ENCODE results near the gene ITPK1. TPM values are rescaled to one million over a fixed set of nuclear protein-coding genes. Genes with fewer than 3 reads are reported as not detected.

Gene ITPK1
- total RNA-seq, 1 experiment from 2014 or later = 18.8 TPM

GRCh38 chr14:92938890-92939671, 176.6 kb downstream of the ITPK1 start:
- no peak for DNase-seq (ENCODE audit: low spot score)

DNA sequence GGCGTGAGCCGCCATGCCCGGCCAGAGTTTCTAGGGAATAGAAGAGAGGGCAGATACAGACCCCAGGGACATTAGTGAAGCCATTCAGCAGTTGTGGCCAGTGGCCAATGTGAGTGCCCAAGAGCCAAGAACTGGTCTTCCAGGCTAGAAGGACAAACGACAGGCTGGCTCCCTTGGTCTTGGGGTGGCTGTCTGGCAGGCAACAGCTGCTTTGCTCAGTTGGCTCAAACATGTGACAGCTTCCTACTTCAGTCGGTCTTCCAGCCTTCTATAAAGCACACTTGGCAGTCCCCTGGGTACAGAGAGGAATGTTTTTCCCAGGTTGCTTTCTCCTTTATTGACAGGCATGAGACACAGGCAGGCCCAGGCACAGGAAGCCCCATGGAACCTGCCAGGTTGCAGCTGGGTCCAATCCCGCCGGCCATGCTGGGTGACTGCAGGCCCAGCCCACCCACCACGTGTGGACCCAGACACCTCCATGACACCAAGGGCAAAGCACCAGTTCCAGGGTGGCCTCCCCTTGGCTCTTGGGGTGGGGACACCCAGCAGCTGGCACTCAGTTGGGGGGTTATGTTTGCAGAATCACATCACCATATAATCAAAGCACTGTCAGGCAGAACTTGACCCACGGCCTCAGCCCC, 177.4 kb downstream of the ITPK1 start:
- no peak for DNase-seq (ENCODE audit: low spot score)

GRCh38 chr14:92937051-92937937, 178.4 kb downstream of the ITPK1 start:
- no peak for DNase-seq (ENCODE audit: low spot score)

- DNase-seq (ENCODE audit: low spot score) = no peak
These were observed 179.6 kb downstream of the ITPK1 start for GRCh38 chr14:92936085-92936484.

DNA sequence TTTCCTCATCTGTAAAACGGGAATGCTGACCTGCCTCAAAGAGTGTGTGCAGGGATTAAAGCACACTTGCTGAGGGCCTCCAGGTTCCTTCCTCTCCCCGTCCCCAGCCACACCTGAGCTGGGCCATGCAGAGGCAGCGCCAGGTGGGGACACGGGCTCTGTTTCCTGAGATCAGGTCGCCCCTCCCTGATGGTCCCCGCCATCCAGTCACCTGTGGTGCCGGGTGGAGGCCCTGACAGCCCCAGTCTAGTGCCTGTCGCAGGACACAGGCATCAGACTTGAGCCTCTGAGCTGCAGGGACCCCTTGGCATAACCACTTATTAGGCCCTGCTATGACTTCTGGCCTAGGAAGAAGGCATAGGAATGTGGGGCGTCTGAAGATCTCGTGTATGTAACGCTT, 180.3 kb downstream of the ITPK1 start:
- DNase-seq (ENCODE audit: low spot score) = no peak

- DNase-seq (ENCODE audit: low spot score) = no peak
These were observed 181.3 kb downstream of the ITPK1 start for GRCh38 chr14:92934196-92935085.

DNA sequence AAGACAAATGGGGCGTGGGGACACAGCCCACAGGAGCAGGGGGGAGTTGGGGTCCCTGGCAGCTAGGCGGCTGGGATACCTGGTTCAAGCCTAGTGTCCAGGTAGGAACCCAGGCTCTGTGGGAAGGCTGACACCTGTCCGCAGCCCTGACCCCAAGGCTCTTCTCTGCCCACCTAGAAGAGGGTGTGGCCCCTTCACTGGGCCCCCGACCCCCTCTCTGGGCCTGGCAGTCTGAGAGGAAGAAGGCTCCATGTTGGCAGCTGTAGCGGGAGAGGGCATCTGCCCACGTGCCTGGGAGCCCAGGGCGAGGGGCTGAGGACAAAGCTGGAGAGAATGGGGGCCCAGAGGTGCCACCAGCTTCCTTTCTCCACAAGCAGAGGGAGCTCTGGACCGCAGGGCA, 182.2 kb downstream of the ITPK1 start:
- no peak for DNase-seq (ENCODE audit: low spot score)

DNA sequence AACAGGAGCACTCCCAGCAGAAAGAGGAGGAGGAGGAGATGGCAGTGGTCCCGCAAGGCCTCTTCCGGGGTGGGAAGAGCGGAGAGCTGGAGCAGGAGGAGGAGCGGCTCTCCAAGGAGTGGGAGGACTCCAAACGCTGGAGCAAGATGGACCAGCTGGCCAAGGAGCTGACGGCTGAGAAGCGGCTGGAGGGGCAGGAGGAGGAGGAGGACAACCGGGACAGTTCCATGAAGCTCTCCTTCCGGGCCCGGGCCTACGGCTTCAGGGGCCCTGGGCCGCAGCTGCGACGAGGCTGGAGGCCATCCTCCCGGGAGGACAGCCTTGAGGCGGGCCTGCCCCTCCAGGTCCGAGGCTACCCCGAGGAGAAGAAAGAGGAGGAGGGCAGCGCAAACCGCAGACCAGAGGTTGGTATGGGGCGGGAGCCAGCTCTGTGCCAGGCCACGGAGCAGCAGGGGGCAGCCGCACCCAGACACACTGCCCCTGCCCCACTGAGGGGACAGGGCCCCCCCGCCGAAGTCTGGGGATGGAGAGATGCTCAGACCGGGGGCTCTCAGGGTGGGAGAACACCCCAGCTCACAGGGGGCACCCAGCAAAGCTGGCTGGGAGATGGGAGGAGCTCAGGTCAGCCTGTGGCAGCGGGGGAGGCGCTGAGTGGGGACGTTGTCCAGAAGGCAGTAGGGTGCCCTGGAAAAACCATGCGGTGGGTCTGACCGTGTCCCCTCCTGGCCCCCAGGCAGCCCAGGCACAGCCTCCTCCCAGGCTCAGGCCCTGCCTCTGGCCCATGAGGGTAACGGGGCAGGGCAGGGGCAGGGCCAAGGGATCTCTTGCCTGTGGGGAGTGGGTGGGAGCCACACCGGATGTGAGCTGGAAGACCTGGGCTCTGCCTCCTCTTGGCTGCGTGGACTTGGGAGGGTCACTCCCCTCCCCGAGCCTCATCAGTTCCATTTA, 183.0 kb downstream of the ITPK1 start:
- no peak for DNase-seq (ENCODE audit: low spot score)

DNA sequence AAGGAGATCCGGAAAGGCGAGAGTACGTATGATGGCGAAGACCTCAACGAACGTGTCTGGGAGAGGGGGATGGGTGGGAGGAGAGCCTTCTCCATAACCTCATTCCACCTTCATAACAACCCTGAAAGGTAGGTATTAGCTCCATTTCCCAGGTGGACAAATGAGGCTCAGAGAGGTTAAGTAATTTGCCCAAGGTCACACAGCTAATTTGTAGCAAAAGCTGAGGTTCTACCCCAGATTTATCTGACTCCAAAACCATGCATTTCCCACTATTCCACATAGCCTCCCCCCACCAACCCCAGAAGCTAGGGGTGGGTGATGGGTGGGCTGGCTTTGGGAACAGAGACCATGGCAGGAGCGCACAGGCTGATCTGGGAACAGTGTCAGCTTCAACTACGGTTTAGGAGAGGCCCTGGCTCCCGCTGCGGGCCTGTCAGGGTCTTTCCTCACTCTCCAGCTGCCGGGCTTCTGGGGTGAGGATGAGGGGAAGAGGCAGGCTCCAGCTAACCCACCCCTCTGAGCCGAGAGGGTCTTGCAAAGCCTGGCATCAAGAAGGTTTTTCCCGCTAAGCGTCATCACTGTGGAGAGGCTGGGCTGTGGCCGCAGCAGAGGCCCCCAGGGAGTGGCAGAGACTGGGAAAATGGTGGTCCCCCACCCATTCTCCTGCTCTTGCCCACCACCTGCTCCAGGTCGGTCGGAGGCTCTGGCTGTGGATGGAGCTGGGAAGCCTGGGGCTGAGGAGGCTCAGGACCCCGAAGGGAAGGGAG, 183.9 kb downstream of the ITPK1 start:
- DNase-seq (ENCODE audit: low spot score) = no peak

DNA sequence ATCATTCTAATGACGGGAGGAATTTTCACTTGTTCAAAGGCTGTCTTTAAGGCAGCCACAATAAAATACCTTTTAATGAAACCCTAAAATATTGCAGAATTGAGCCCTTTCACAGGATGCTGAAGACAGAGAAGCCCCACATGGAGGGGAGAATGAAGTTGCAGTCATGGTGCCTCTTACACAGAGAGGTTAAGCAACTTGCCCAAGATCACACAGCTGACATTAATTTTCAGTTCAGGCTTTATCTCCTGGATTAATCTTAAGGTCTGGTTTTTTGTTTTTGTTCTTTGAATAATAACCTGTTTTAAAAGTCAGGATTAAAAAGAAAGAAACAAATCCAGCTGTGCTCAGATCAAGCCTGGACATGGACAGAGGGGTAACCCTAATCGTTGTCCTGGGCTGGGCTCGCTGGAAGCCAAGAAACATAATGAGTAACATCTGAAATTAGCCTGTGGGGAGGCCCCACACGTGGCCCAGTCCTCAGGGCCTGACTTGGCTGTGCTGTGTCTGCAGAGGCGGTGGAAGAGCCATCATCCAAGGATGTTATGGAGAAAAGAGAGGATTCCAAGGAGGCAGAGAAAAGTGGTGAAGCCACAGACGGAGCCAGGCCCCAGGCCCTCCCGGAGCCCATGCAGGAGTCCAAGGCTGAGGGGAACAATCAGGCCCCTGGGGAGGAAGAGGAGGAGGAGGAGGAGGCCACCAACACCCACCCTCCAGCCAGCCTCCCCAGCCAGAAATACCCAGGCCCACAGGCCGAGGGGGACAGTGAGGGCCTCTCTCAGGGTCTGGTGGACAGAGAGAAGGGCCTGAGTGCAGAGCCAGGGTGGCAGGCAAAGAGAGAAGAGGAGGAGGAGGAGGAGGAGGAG, 184.8 kb downstream of the ITPK1 start:
- no peak for DNase-seq (ENCODE audit: low spot score)

DNA sequence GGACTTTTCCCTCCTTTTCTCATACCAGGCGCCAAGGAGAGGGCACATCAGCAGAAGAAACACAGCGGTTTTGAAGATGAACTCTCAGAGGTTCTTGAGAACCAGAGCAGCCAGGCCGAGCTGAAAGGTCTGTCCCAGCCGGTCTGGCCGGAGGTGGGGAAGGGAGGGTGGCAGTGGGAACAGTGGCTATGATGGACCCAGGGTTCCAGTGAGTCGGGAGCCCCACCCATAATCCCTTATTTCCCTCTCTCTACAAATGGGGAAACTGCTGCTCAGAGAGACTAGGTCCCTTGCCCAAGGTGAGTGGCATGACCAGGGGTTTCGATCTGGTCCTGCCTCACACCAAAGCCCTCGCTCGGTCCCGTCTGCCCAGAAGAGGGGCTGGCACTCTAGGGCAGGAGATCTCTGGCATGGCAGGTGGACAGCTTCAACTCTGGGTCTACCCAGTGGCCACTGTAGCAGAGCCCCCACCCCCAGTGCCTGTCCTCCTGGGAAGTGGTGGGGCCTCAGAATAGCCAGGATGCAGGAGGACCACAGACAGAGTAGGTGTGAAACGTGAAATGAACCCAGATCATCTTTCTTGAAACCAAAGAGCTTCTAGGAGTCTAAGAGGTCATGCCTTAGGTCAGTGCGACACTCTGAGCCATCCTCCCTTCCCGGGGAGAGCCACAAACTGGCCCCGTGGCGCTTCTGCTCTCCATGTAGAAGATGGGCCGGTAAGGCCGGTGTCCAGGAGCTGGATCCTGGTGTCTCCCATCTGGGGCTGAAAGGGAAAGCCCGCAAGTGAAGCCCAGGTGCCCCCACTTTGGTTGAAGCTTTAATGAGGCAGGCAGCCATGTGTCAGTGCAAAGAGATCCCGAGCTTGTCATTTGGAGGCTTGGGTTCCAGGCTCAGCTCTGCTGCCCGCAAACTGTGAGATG, 185.8 kb downstream of the ITPK1 start:
- no peak for DNase-seq (ENCODE audit: low spot score)

GRCh38 chr14:92928961-92929688, 186.6 kb downstream of the ITPK1 start:
- DNase-seq (ENCODE audit: low spot score) = no peak

DNA sequence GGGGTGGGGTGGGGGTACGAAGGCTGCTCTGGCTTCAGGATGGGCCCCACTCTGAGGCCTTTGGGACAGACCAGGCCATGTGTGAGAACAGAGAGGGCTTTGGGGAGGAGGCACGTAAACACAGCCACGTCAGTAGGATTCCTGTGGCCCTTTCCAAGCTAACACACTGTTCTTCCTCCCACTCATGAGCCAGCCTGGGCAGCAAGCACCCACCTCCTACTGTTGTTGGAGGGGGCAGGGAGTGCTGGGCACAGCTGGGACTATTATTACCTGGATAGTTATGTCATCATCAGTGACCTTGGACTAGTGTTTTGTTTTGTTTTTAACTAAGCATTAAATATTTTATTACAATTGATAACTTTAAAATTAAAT, 187.5 kb downstream of the ITPK1 start:
- DNase-seq (ENCODE audit: low spot score) = no peak

DNA sequence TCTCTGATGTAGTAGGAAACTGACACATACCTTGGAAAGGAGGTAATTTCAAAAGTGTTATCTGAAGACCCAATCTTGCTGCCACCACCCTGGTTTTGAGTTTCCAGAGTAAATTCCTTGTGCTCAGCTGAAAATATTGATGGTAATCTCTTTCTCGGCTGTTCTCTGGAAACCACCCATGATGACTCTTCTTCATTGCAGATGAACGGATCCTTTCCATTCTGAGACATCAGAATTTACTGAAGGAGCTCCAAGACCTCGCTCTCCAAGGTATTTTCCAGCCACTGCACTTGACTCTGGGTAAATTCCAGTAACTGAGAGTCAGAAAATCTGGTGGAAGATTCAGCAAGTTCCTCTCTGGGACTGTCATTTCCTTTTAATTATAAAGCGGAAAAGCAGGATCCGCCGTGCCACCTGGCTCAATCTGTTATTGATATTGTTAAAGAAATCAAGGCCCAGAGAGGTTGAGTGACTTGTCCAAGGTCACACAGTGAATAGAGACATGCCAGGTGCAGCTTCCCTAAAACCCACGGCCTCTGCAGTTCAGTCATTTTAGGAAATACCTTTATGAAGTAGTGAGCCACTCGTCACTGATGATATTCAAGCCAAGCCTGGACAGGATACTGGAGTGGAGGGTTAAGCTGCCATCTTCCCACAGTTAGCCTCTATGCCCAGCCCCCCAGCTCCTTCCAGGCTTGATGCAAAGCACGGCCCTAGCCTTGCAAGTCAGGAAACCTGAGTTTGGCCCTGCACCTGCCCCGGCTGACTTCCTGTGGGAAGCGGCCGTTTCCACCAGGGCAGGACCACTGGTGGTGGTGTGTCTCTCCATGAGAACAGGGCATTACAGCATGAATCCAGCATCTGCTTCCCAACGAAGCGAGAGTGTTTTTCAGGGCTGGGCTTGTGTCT, 188.1 kb downstream of the ITPK1 start:
- DNase-seq (ENCODE audit: low spot score) = no peak

- no peak for DNase-seq (ENCODE audit: low spot score)
These were observed 188.8 kb downstream of the ITPK1 start for GRCh38 chr14:92926931-92927330.

Data from H4 (cell line).